HCT116 (cell line): ENCODE results near the gene SLC26A2. TPM values are rescaled to one million over a fixed set of nuclear protein-coding genes. Genes with fewer than 3 reads are reported as not detected.

Source experiments
- ATAC-seq: fragments of 200-7000 bp; cut with Tn5 transposase; 2 replicates; pipeline ENCODE4 v1.9.1; 2020; ENCODE audit warnings: mild to moderate bottlenecking, moderate library complexity
- BruUV-seq: library from RNA; stranded (reverse); fragments of 400-500 nt; replicated peaks from 2 replicates; lab custom pipeline; 2021; lab: Mats Ljungman, UMichigan
- CTCF ChIA-PET: fragments of 300-600 bp; sonication (Branson Sonifier 250); formaldehyde crosslinking; loops from one replicate; lab custom pipeline; 2021; ENCODE audit warnings: antibody characterized with exemption; lab: Charles Lee
- POLR2A ChIA-PET: fragments of 300-600, 350-600 bp; sonication (Branson Sonifier 250); formaldehyde crosslinking; loops from one replicate; lab custom pipeline; 2021; ENCODE audit warnings: antibody characterized with exemption; lab: Charles Lee
- RAD21 ChIA-PET, 2 experiments: fragments of 300-600 bp; sonication (Branson Sonifier 250); formaldehyde crosslinking; loops; one replicate each; lab custom pipeline; 2023; ENCODE audit warnings: low total read pairs in 2 of 2; ENCODE audit not compliant: uncharacterized antibody in 2 of 2, unreplicated experiment in 2 of 2, low non-redundant PET in 1 of 2; lab: Charles Lee
- DNase-seq: peaks from one replicate; pipeline ENCODE4 v3.0.0-alpha.2; 2010; ENCODE audit warnings: low read depth, low spot score
- H2AFZ ChIP-seq: fragments of 200-600 bp; shearing (Covaris generic), sonication (generic); 2 replicates; pipeline ENCODE4 v1.6.1; 2017; ENCODE audit warnings: low read depth, mixed run types, mixed read lengths, antibody characterized with exemption, low read length; ENCODE audit not compliant: poor library complexity, severe bottlenecking
- H3K27ac ChIP-seq: 2 replicates; pipeline ENCODE4 v1.5.1; 2012; ENCODE audit warnings: low read depth, low read length
- H3K27me3 ChIP-seq: fragments of 200-600 bp; sonication (generic); 2 replicates; pipeline ENCODE4 v1.6.1; 2016; ENCODE audit warnings: mixed run types, low read length, mixed read lengths; ENCODE audit not compliant: insufficient read depth
- H3K36me3 ChIP-seq, 2 experiments: fragments of 200-500 bp in 1 of 2; fragments of 200-600 bp in 1 of 2; sonication (Bioruptor generic) in 1 of 2; sonication (generic) in 1 of 2; 2 replicates each; pipeline versions ENCODE4 v1.5.1 to v1.6.1; 2014 to 2016; ENCODE audit warnings: low read length in 2 of 2, inconsistent platforms in 1 of 2, mixed read lengths in 1 of 2, mixed run types in 1 of 2; ENCODE audit not compliant: insufficient read depth in 2 of 2, control insufficient read depth in 1 of 2
- H3K4me1 ChIP-seq, 2 experiments: fragments of 200-600 bp in 1 of 2; sonication (generic) in 1 of 2; 2 replicates each; pipeline versions ENCODE4 v1.5.1 to v1.6.1; 2012 to 2017; ENCODE audit warnings: low read length in 2 of 2, inconsistent platforms in 1 of 2, mild to moderate bottlenecking in 1 of 2, mixed read lengths in 1 of 2, mixed run types in 1 of 2, moderate library complexity in 1 of 2; ENCODE audit not compliant: insufficient read depth in 2 of 2, control insufficient read depth in 1 of 2
- H3K4me2 ChIP-seq: fragments of 200-600 bp; sonication (generic); 2 replicates; pipeline ENCODE4 v1.6.1; 2017; ENCODE audit warnings: mixed run types, low read length, mixed read lengths
- H3K4me3 ChIP-seq, 2 experiments: fragments of 200-600 bp in 1 of 2; sonication (generic) in 1 of 2; replicated peaks in 1 of 2; 2 replicates each; pipeline ENCODE4 v1.5.1; 2011 to 2016; ENCODE audit warnings: low read length in 2 of 2, control low read depth in 1 of 2, low read depth in 1 of 2, mild to moderate bottlenecking in 1 of 2, mixed read lengths in 1 of 2, mixed run types in 1 of 2
- H3K79me2 ChIP-seq: fragments of 200-600 bp; sonication (generic); 2 replicates; pipeline ENCODE4 v1.6.1; 2017; ENCODE audit warnings: mild to moderate bottlenecking, mixed run types, low read length, moderate library complexity, mixed read lengths; ENCODE audit not compliant: insufficient read depth
- H3K9ac ChIP-seq: fragments of 200-600 bp; sonication (generic); 2 replicates; pipeline ENCODE4 v1.6.1; 2016; ENCODE audit warnings: low read length, mixed read lengths
- H3K9me2 ChIP-seq: fragments of 200-600 bp; sonication (generic), shearing (Covaris generic); 2 replicates; pipeline ENCODE4 v1.6.1; 2017; ENCODE audit warnings: mixed run types, mild to moderate bottlenecking, moderate library complexity; ENCODE audit not compliant: insufficient read depth
- H3K9me3 ChIP-seq, 2 experiments: fragments of 200-500 bp in 1 of 2; fragments of 200-600 bp in 1 of 2; sonication (Bioruptor generic) in 1 of 2; sonication (generic) in 1 of 2; 2 replicates each; pipeline ENCODE4 v1.6.1; 2014 to 2017; ENCODE audit warnings: low read length in 2 of 2, mixed read lengths in 2 of 2, inconsistent platforms in 1 of 2, low read depth in 1 of 2, mild to moderate bottlenecking in 1 of 2, mixed run types in 1 of 2, moderate library complexity in 1 of 2; ENCODE audit not compliant: control insufficient read depth in 1 of 2, insufficient read depth in 1 of 2
- H4K20me1 ChIP-seq: fragments of 200-600 bp; sonication (generic), shearing (Covaris generic); 2 replicates; pipeline ENCODE4 v1.6.1; 2017; ENCODE audit warnings: mixed run types, mild to moderate bottlenecking, moderate library complexity; ENCODE audit not compliant: insufficient read depth
- CBX3 ChIP-seq: IDR thresholded peaks from 2 replicates; pipeline ENCODE4 v1.6.1; 2012; ENCODE audit warnings: low read depth
- EZH2 ChIP-seq: fragments of 200-600 bp; sonication (generic); IDR thresholded peaks from 2 replicates; pipeline ENCODE4 v1.6.1; 2017; ENCODE audit warnings: antibody characterized with exemption, mixed run types
- EZH2phosphoT487 ChIP-seq: fragments of 200-600 bp; IDR thresholded peaks from 2 replicates; pipeline ENCODE4 v1.6.1; 2018; ENCODE audit warnings: antibody characterized with exemption, borderline replicate concordance
- FOSL1 ChIP-seq: IDR thresholded peaks from 2 replicates; pipeline ENCODE4 v1.6.1; 2012; ENCODE audit warnings: low read depth
- JUND ChIP-seq: IDR thresholded peaks from 2 replicates; pipeline ENCODE4 v1.6.1; 2012
- RAD21 ChIP-seq: IDR thresholded peaks from 2 replicates; pipeline ENCODE4 v1.6.1; 2012; ENCODE audit warnings: low read depth, mild to moderate bottlenecking
- SRF ChIP-seq: IDR thresholded peaks from 2 replicates; pipeline ENCODE4 v1.6.1; 2012; ENCODE audit warnings: low read depth
- intact Hi-C: fragments of 100-400 bp; cut with micrococcal nuclease; formaldehyde crosslinking; loops from 2 replicates; pipeline ENCODE4 v1.10.0; 2022
- total RNA-seq: library from RNA; stranded (reverse); gene quantifications from one replicate; pipeline ENCODE4 v1.2.1, GENCODE V29; 2021; ENCODE audit not compliant: unreplicated experiment
- TF ChIP-seq, protein P1 (sequence below): IDR thresholded peaks from 2 replicates; pipeline ENCODE4 v1.6.1; 2011; ENCODE audit warnings: mild to moderate bottlenecking, low read length, moderate library complexity; ENCODE audit not compliant: insufficient replicate concordance; ENCODE audit errors: extremely low read depth
- TF ChIP-seq, protein P2 (sequence below), 3 experiments: fragments of 200-600 bp in 1 of 3; sonication (generic) in 1 of 3; IDR thresholded peaks in 2 of 3; conservative IDR thresholded peaks in 1 of 3; 2 replicates each; pipeline ENCODE4 v1.5.1; 2012 to 2017; ENCODE audit warnings: low read depth in 2 of 3, low read length in 2 of 3, antibody characterized with exemption in 1 of 3, borderline replicate concordance in 1 of 3, control low read depth in 1 of 3, mild to moderate bottlenecking in 1 of 3, mixed read lengths in 1 of 3, mixed run types in 1 of 3, moderate library complexity in 1 of 3; ENCODE audit not compliant: insufficient read depth in 1 of 3
- TF ChIP-seq, protein P3 (sequence below): IDR thresholded peaks from 2 replicates; pipeline ENCODE4 v1.6.1; 2012

Gene SLC26A2
- total RNA-seq, 1 experiment from 2014 or later, result 7.8 TPM

DNA sequence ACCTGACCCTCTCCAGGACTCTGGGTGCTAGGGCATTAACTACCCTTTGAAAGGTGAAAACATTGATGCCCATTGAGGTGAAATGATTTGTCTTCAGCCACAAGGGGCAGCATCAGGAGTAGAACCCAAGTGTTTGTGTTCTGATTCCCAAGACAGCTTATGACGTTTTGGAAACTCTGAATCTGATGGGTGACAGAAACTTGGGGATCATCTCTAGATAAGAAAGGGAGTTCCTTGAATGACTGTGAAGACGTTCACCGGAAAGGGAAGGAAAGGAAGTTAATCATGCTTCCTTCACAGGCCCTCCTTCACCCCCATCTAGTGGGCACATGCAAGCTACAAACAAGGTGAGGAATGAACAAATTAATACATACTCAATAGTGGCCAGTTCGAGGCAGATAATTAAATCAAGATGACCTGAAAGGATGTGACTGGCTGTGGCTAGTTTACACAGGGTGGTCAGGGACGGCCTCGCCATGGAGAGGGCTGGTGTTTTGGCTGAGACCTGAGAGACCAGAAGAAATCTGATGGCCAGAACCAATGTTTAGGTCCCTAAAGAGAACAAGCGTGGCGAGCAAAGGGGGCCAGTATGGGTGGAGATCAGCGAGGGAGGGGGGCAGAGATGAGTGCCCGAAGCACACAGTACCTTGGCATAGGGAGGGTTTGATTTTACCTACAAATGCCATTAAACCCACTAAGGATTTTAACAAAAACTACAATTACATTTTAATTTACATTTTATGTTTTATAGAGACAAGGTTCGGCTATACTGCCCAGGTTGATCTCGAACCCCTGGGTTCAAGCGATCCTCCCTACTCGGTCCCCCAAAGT lies 937 bp upstream of the SLC26A2 start:
- BruUV-seq, result no TSS peak
- no peaks in the 10 kb centered on the region for H3K36me3 ChIP-seq
- H2AFZ ChIP-seq, result peak overlapping the region; percentile 69
- H3K9me3 ChIP-seq, result no peaks in the 10 kb centered on the region
- CTCF ChIA-PET, result interaction anchor here (0.7 to 3.4 kb wide), 15 partner anchors 8 to 327 kb away, joined by 3 to 26 read pairs (median 5); no protein-coding TSS in a partner anchor
- RAD21 ChIA-PET, result interaction anchor here (0.6 to 1.0 kb wide), 3 partner anchors 31 to 126 kb away, joined by 3 to 4 read pairs (median 3); no protein-coding TSS in a partner anchor
- POLR2A ChIA-PET, result interaction anchor here (0.7 to 1.6 kb wide), 14 partner anchors 8 to 131 kb away, joined by 3 to 6 read pairs (median 3); partner anchors contain the start of genes HMGXB3 and TIGD6
- peak overlapping the region; percentile 73 for H3K9ac ChIP-seq
- H3K79me2 ChIP-seq, result 0 out of 2 replicates have a peak, but pooled peaks cover 2% of the 10 kb centered on the region
- H3K27ac ChIP-seq, result peak overlapping the region; percentile 52
- peaks cover 8 to 27% of the 10 kb centered on the region in 2 experiments for H3K4me1 ChIP-seq
- no peaks in the 10 kb centered on the region for H4K20me1 ChIP-seq
- no peaks in the 10 kb centered on the region for H3K9me2 ChIP-seq
- peak; percentile 87 for DNase-seq
- TF ChIP-seq CBX3 (peak; percentile 71), EZH2phosphoT487 (no peak), EZH2 (no peak), SRF (0 out of 2 replicates have a peak, but pooled peaks have one; percentile 14), FOSL1 (peak; percentile 53; the same call in 1 of the 2 replicates), JUND (0 out of 2 replicates have a peak, but pooled peaks have one; percentile 8), RAD21 (peak; percentile 57)
- TF ChIP-seq, protein P1, sequence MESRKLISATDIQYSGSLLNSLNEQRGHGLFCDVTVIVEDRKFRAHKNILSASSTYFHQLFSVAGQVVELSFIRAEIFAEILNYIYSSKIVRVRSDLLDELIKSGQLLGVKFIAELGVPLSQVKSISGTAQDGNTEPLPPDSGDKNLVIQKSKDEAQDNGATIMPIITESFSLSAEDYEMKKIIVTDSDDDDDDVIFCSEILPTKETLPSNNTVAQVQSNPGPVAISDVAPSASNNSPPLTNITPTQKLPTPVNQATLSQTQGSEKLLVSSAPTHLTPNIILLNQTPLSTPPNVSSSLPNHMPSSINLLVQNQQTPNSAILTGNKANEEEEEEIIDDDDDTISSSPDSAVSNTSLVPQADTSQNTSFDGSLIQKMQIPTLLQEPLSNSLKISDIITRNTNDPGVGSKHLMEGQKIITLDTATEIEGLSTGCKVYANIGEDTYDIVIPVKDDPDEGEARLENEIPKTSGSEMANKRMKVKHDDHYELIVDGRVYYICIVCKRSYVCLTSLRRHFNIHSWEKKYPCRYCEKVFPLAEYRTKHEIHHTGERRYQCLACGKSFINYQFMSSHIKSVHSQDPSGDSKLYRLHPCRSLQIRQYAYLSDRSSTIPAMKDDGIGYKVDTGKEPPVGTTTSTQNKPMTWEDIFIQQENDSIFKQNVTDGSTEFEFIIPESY, result no peak
- TF ChIP-seq, protein P2, sequence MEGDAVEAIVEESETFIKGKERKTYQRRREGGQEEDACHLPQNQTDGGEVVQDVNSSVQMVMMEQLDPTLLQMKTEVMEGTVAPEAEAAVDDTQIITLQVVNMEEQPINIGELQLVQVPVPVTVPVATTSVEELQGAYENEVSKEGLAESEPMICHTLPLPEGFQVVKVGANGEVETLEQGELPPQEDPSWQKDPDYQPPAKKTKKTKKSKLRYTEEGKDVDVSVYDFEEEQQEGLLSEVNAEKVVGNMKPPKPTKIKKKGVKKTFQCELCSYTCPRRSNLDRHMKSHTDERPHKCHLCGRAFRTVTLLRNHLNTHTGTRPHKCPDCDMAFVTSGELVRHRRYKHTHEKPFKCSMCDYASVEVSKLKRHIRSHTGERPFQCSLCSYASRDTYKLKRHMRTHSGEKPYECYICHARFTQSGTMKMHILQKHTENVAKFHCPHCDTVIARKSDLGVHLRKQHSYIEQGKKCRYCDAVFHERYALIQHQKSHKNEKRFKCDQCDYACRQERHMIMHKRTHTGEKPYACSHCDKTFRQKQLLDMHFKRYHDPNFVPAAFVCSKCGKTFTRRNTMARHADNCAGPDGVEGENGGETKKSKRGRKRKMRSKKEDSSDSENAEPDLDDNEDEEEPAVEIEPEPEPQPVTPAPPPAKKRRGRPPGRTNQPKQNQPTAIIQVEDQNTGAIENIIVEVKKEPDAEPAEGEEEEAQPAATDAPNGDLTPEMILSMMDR (IDR thresholded peaks at IDR 0.05 in 2 of 3, conservative IDR thresholded peaks at IDR 0.05 in 1 of 3; ENCODE audit: borderline replicate concordance in 1 of 3, insufficient read depth in 1 of 3, low read depth in 2 of 3, low read length in 2 of 3), result peak; percentile 68 to 94 (median 84)
- TF ChIP-seq, protein P3, sequence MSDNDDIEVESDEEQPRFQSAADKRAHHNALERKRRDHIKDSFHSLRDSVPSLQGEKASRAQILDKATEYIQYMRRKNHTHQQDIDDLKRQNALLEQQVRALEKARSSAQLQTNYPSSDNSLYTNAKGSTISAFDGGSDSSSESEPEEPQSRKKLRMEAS, result peak; percentile 59; the same call in 1 of the 2 replicates
- TF ChIP-seq, all 23 proteins: peak for 7
- Histone ChIP-seq H3K4me2 (peak overlapping the region; percentile 97), H3K27me3 (no peaks in the 10 kb centered on the region), H3K4me3 (peak overlapping the region; percentile 74)
- ATAC-seq, result peak; percentile 28
- intact Hi-C loops, result no loop called here
